ENCODE data around the gene PHPT1. TPM values are rescaled to one million over a fixed set of nuclear protein-coding genes. Genes with fewer than 3 reads are reported as not detected.
"Not testable (repeated sequence)": the region's sequence is repeated elsewhere in the genome, so short reads cannot be mapped to it uniquely, and the experiment has no call there.

PHPT1 gene
- total RNA-seq, 1 donor from 2014 or later, result 134 TPM

- H3K4me3 Mint-ChIP-seq; H3K9me3 Mint-ChIP-seq; H3K4me1 Mint-ChIP-seq; H3K27me3 Mint-ChIP-seq; H3K27ac Mint-ChIP-seq; DNase-seq; intact Hi-C loops (cut with micrococcal nuclease); H3K36me3 Mint-ChIP-seq (ENCODE audit: low read depth): not testable (repeated sequence)
Observed at GRCh38 chr9:136837856-136838277, 11.3 kb upstream of the PHPT1 start.

DNA sequence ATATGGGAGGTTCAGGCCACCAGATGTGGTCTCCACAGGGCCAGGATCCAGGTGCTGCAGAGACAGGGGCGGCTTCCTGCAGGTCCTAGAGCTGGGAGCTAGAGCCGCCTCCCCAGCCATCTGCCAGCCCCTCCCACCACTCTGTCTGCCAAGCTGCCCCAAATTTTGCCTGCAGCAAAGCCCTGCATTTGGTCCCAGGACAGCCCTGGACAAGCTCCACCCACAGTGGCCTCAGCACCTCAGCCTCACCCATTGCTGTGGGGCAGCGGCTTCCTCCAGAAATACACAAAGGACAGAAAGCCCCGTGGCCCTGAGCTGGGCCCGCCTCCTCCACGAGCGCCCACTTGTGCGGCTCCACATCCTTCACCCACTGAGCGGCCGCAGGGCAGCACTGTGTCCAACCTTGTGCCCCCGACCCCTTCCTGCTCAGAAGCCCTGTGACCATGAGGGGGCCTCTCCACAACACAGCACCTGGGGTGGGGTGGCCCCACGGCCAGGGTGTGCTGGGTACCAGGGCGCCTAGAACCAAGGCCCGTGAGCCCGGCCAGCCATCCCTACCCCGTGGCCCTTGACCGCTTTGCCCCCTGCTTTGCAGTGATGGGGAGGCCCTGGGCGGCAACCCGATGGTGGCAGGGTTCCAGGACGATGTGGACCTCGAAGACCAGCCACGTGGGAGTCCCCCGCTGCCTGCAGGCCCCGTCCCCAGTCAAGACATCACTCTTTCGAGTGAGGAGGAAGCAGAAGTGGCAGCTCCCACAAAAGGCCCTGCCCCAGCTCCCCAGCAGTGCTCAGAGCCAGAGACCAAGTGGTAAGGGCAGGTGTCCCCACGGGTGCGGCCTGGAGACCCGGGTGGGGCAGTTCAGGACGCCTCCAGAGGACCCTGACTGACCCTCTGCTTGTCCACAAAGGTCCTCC is 10.6 kb upstream of the PHPT1 start:
- intact Hi-C loops (cut with micrococcal nuclease), result no loop called here
- no peaks in the 10 kb centered on the region for H3K9me3 Mint-ChIP-seq
- no peaks in the 10 kb centered on the region for H3K27me3 Mint-ChIP-seq
- H3K27ac Mint-ChIP-seq, result no peak overlapping the region
- no peak for DNase-seq
- no peak overlapping the region for H3K4me3 Mint-ChIP-seq
- H3K4me1 Mint-ChIP-seq, result peaks cover 8% of the 10 kb centered on the region
- peaks cover 5% of the 10 kb centered on the region for H3K36me3 Mint-ChIP-seq (ENCODE audit: low read depth)

DNA sequence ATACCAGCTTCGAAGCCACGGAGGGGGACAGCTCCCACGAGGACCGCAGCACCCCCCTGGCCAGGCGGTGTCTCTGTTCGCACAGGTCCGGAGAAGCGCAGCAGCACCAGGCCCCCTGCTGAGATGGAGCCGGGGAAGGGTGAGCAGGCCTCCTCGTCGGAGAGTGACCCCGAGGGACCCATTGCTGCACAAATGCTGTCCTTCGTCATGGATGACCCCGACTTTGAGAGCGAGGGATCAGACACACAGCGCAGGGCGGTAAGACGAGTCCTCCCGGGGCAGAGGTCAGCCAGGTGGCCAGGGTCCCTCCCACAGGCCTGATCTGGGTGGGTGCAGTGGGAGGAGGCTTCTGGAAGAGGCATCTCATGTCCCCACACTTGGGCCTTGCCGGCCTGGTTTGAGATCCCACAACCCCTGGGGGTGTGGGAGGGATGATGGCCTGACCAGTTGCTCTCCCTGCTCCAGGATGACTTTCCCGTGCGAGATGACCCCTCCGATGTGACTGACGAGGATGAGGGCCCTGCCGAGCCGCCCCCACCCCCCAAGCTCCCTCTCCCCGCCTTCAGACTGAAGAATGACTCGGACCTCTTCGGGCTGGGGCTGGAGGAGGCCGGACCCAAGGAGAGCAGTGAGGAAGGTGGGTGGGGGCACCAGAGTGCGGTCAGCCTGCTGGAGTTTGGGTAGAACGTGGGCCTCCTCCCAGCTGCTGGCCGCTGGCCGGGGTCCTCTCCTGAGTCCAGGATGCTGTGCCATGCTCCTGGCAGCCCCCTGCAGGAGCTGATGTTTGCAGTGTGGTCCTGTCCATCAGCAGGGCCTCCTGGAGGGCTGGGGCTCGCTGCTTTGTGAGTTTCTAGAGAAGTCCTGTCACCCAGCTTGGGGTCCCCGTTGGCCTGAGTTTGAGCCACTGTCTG is 9.7 kb upstream of the PHPT1 start:
- intact Hi-C loops (cut with micrococcal nuclease), result loop anchor here (10.0 kb wide), 1 partner anchor 325 kb away; no protein-coding TSS in a partner anchor
- Mint-ChIP-seq H3K4me3 (no peak overlapping the region), H3K4me1 (peaks cover 9% of the 10 kb centered on the region), H3K27ac (no peak overlapping the region), H3K27me3 (no peaks in the 10 kb centered on the region), H3K36me3 (ENCODE audit: low read depth) (peaks cover 5% of the 10 kb centered on the region), H3K9me3 (no peaks in the 10 kb centered on the region)
- no peak for DNase-seq

GRCh38 chr9:136840140-136840876 is 8.9 kb upstream of the PHPT1 start:
- H3K4me1 Mint-ChIP-seq, result peaks cover 9% of the 10 kb centered on the region
- peaks cover 8% of the 10 kb centered on the region for H3K36me3 Mint-ChIP-seq (ENCODE audit: low read depth)
- DNase-seq, result no peak
- intact Hi-C loops (cut with micrococcal nuclease), result loop anchor here (10.0 kb wide), 1 partner anchor 324 kb away; no protein-coding TSS in a partner anchor
- no peak overlapping the region for H3K27ac Mint-ChIP-seq
- no peak overlapping the region for H3K4me3 Mint-ChIP-seq
- H3K9me3 Mint-ChIP-seq, result no peaks in the 10 kb centered on the region
- H3K27me3 Mint-ChIP-seq, result no peaks in the 10 kb centered on the region

- peaks cover 8% of the 10 kb centered on the region for H3K36me3 Mint-ChIP-seq (ENCODE audit: low read depth)
- no peak overlapping the region for H3K4me3 Mint-ChIP-seq
- intact Hi-C loops (cut with micrococcal nuclease), result loop anchor here (10.0 kb wide), 1 partner anchor 324 kb away; no protein-coding TSS in a partner anchor
- H3K27ac Mint-ChIP-seq, result no peak overlapping the region
- peaks cover 9% of the 10 kb centered on the region for H3K4me1 Mint-ChIP-seq
- no peaks in the 10 kb centered on the region for H3K27me3 Mint-ChIP-seq
- DNase-seq, result no peak
- H3K9me3 Mint-ChIP-seq, result no peaks in the 10 kb centered on the region
Observed at GRCh38 chr9:136840877-136841645, 8.1 kb upstream of the PHPT1 start.

GRCh38 chr9:136841646-136842379 is 7.4 kb upstream of the PHPT1 start:
- not testable (repeated sequence) for H3K9me3 Mint-ChIP-seq, H3K27me3 Mint-ChIP-seq, H3K27ac Mint-ChIP-seq, DNase-seq
- H3K4me3 Mint-ChIP-seq, result peak overlapping the region; percentile 89
- intact Hi-C loops (cut with micrococcal nuclease), result loop anchor here (1.0 to 10.0 kb wide), 2 partner anchors 40 to 323 kb away; no protein-coding TSS in a partner anchor
- peaks cover 11% of the 10 kb centered on the region for H3K4me1 Mint-ChIP-seq
- peaks cover 10% of the 10 kb centered on the region for H3K36me3 Mint-ChIP-seq (ENCODE audit: low read depth)

DNA sequence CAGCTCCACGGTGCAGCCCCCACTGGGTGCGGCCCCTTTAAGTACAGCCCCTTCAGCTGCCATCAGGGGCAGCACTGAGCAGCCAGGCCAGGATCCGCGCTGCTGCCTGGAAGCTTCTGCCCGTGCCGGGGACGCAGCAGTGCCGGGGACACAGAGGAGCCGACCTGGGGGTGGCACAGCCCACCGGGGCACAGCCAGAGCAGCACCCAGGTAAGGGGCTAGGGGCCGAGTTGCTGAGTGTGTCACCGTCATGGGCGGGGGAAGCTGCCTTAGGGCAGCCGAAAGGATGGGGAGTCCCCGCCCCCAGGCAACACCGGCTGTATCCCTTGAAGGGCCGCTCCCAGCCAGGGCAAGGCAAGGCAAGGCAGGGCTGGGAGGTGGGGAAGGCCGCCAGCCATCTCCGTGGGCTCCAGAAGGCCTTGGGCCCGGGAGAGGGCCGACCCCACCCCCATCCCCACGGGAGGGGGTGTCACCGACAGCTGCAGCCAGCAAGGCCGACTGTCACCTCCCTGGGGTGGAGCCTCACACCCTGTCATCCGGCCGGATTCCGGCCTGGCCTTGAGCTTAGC is 6.7 kb upstream of the PHPT1 start, which contains the start of gene AJM1:
Gene AJM1 (plus strand): TSS at position 99 of the 569 bp plus-strand sequence. CDS start 1,937 bp downstream, outside the sequence.
- DNase-seq, result peak; percentile 96
- H3K4me1 Mint-ChIP-seq, result peaks cover 11% of the 10 kb centered on the region
- not testable (repeated sequence) for H3K9me3 Mint-ChIP-seq, H3K27me3 Mint-ChIP-seq
- peak within 1 kb of the TSS; percentile 89 for H3K4me3 Mint-ChIP-seq
- H3K27ac Mint-ChIP-seq, result peak within 1 kb of the TSS; percentile 76
- peaks cover 10% of the 10 kb centered on the region for H3K36me3 Mint-ChIP-seq (ENCODE audit: low read depth)
- intact Hi-C loops (cut with micrococcal nuclease), result loop anchor here (1.0 to 10.0 kb wide), 2 partner anchors 40 to 322 kb away; no protein-coding TSS in a partner anchor

DNA sequence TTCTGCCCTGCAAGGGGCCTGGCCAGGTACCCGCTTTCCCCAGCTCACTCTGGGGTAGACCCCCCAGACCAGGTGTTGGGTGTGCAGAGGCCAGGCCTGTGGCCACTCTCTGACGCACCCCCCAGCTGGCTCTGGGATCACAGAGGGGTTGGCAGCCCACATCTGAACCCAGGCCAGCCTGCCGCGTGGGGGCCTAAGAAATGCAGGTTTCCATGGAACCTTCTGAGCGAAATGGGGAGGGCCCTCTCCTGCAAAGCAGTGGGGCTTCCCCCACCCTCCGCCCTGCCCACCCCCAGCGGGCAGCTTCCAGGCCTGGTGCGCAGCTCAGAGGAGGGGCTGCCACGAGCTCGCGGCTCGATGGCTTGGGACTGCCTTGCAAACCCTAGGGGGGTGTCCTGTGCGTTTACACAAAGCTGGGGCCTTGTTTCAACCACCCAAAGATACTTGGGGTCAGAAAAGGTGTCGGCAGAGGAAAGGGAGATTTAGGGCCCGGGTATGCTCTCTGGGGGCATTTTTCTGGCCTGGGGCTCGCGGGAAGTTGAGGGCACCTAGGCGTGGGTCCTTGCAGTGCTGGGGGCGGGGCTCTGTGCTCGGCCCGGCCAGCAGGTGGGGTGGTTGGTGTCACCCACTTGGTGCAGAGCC is 5.9 kb upstream of the PHPT1 start:
- H3K27me3 Mint-ChIP-seq, H3K9me3 Mint-ChIP-seq, DNase-seq, H3K27ac Mint-ChIP-seq: not testable (repeated sequence)
- Mint-ChIP-seq H3K36me3 (ENCODE audit: low read depth) (peaks cover 17% of the 10 kb centered on the region), H3K4me3 (peak overlapping the region; percentile 67), H3K4me1 (peaks cover 16% of the 10 kb centered on the region)
- intact Hi-C loops (cut with micrococcal nuclease), result loop anchor here (10.0 kb wide), 1 partner anchor 322 kb away; no protein-coding TSS in a partner anchor

- Mint-ChIP-seq H3K4me3 (peak overlapping the region; percentile 67), H3K4me1 (peaks cover 16% of the 10 kb centered on the region), H3K36me3 (ENCODE audit: low read depth) (peaks cover 18% of the 10 kb centered on the region)
- not testable (repeated sequence) for H3K27me3 Mint-ChIP-seq, H3K9me3 Mint-ChIP-seq, H3K27ac Mint-ChIP-seq
- DNase-seq, result peak; percentile 90
- intact Hi-C loops (cut with micrococcal nuclease), result loop anchor here (10.0 kb wide), 1 partner anchor 321 kb away; no protein-coding TSS in a partner anchor
Observed at GRCh38 chr9:136843801-136844740, 5.1 kb upstream of the PHPT1 start.

DNA sequence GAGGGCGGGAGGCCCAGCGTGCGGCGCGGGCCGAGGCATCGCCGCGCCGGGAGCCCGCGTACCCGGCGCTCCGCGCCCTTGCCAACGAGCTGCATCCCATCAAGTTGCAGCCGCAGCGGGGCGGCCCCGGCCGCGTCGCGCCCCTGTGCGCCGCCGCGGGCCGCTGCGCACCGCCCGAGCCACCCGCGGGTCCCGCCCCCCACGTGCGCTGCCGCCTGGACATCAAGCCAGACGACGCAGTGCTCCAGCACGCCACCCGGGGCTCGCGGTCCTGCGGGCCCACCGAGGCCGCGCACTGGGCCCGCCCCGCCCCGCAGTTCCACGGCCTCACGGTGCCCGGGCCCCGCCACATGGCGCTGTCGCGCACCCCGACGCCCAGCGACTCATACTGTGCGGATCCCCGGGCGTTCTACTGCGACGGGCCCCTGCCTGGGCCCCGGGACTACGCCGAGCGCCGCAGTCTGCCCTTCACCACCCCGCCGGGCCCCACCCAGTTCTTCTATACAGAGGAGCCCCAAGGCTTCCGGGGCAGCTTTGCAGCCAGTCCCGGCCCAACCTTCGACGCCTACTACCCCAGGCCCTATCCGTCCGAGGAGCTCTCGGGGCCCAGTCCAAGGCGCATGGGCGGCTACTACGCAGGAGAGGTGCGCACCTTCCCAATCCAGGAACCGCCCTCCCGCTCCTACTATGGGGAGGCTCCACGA is 4.3 kb upstream of the PHPT1 start:
- peaks cover 7% of the 10 kb centered on the region for H3K27me3 Mint-ChIP-seq
- intact Hi-C loops (cut with micrococcal nuclease), result loop anchor here (5.0 to 10.0 kb wide), 2 partner anchors 202 to 320 kb away; partner anchors contain the start of gene NPDC1
- no peak overlapping the region for H3K27ac Mint-ChIP-seq
- H3K4me3 Mint-ChIP-seq, result peak overlapping the region; percentile 28
- DNase-seq, result no peak
- H3K4me1 Mint-ChIP-seq, result peaks cover 19% of the 10 kb centered on the region
- no peaks in the 10 kb centered on the region for H3K9me3 Mint-ChIP-seq
- H3K36me3 Mint-ChIP-seq (ENCODE audit: low read depth), result peaks cover 22% of the 10 kb centered on the region
